ENCODE measurements around the gene HADHA. TPM values are rescaled to one million over a fixed set of nuclear protein-coding genes. Genes with fewer than 3 reads are reported as not detected.

Gene HADHA
- total RNA-seq, 1 experiment from 2014 or later: 99.9 TPM

DNA sequence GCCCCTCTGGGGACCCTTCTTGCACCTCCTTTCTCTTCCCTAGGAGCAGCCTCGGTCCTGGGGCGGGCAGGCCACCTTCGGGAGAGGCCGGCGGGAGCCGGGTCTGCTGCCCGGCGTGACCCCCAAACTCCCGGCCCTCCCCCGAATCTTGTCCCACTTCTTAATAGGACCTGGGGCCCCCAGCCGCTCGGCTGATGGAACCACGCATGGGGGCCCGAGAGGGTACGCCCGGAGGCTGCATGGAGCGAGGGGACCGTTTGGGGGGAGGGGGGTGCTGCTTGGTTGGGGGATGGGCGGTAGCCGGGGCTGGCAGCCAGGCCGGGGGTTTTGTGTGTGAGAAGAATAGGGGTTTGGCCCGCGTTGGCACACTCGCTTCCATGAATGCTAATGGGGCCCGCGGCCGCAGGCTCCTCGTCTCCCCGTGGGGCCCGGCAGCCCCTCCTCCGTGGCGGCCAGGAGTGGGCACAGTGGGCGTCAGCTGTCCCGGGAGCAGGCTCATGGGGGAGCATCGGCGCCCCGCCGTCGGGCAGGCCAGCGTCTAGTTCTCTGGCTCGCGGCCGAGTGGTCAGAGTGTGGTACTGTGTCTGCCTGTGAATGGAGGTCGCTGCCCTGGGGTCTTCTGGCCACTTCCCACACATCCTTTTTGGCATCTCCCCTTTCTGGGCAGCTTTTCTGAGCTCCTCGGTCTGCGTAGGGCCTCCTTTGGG lies 70.5 kb downstream of the HADHA start:
- Histone ChIP-seq H3K4me1 (ENCODE audit: low read length) (peaks cover 1% of the 10 kb centered on the region), H3K4me3 (ENCODE audit: low read length) (no peak overlapping the region), H3K9ac (ENCODE audit: low read length) (no peak overlapping the region), H3K36me3 (ENCODE audit: insufficient read depth, low read length) (no peaks in the 10 kb centered on the region), H3K27ac (ENCODE audit: low read length) (no peak overlapping the region), H3K9me2 (replicated peaks; ENCODE audit: insufficient read depth, low read length) (no peaks in the 10 kb centered on the region), H4K20me1 (ENCODE audit: insufficient read depth, low read depth, low read length) (no peaks in the 10 kb centered on the region), H3K9me3 (ENCODE audit: low read length) (no peaks in the 10 kb centered on the region), H2AFZ (ENCODE audit: low read length) (no peak overlapping the region), H3K27me3 (ENCODE audit: low read length) (no peaks in the 10 kb centered on the region), H3K79me2 (ENCODE audit: low read length) (no peaks in the 10 kb centered on the region), H3K4me2 (ENCODE audit: low read depth, low read length, poor library complexity, severe bottlenecking) (no peak overlapping the region)
- DNase-seq: no peak

DNA sequence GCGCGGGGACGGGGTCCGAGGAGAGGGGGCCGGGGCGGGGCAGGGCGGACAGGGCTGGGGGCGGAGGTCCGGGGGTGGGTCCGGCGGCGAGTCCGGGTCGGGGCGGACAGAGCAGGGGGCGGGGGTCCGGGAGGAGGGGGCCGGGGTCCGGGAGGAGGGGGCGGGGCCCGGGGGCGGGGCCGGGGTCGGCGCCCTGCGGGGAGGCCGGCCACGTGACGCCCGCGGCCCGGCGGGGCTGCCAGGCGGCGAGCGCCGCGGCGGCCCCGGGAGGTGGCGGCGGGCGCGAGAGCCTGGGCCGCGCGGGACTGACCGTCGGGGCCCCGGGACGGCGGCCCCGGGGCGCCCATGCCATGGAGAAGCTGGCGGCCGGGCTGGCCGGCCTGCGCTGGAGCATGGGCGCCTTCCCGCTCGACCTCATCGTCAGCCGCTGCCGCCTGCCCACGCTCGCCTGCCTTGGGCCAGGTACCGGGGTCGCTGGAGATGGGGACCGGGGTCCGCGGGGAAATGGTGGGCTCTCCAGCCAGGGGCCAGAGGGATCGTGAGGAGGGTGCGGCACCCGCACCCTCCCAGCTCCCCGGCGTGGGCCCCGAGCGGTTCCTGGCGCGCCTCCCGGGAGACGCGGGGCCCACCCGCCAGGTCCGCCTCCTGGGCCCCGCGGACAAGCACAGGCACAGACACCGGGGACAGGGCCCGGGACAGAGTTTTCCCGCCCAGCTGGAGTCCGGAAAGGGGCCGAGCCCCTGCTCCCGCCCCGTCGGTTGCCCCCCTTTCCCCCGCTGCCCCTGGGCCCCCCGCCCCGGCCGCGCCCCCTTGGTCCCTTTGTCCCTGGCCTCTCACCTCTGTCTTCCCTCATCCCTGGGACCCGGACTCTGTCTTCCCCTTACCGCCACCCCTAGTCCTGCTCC lies 71.3 kb downstream of the HADHA start, which contains the start of gene GAREM2:
Gene GAREM2 (plus strand): TSS at position 218 of the 905 bp plus-strand sequence. CDS start 133 bp downstream, at position 351.
- DNase-seq: no peak
- H3K36me3 ChIP-seq (ENCODE audit: insufficient read depth, low read length): no peaks in the 10 kb centered on the region
- H3K27ac ChIP-seq (ENCODE audit: low read length): no peak within 1 kb of the TSS
- H3K79me2 ChIP-seq (ENCODE audit: low read length): no peaks in the 10 kb centered on the region
- H2AFZ ChIP-seq (ENCODE audit: low read length): no peak within 1 kb of the TSS
- no peaks in the 10 kb centered on the region for H3K27me3 ChIP-seq (ENCODE audit: low read length)
- no peaks in the 10 kb centered on the region for H3K9me2 ChIP-seq (replicated peaks; ENCODE audit: insufficient read depth, low read length)
- no peaks in the 10 kb centered on the region for H3K4me1 ChIP-seq (ENCODE audit: low read length)
- H3K4me2 ChIP-seq (ENCODE audit: low read depth, low read length, poor library complexity, severe bottlenecking): no peak within 1 kb of the TSS
- no peaks in the 10 kb centered on the region for H4K20me1 ChIP-seq (ENCODE audit: insufficient read depth, low read depth, low read length)
- no peak within 1 kb of the TSS for H3K4me3 ChIP-seq (ENCODE audit: low read length)
- no peak within 1 kb of the TSS for H3K9ac ChIP-seq (ENCODE audit: low read length)
- H3K9me3 ChIP-seq (ENCODE audit: low read length): no peaks in the 10 kb centered on the region

- Histone ChIP-seq H3K4me2 (ENCODE audit: low read depth, low read length, poor library complexity, severe bottlenecking) (no peak overlapping the region), H3K9me2 (replicated peaks; ENCODE audit: insufficient read depth, low read length) (no peaks in the 10 kb centered on the region), H3K36me3 (ENCODE audit: insufficient read depth, low read length) (no peaks in the 10 kb centered on the region), H3K79me2 (ENCODE audit: low read length) (no peaks in the 10 kb centered on the region), H3K27ac (ENCODE audit: low read length) (no peak overlapping the region), H3K27me3 (ENCODE audit: low read length) (no peaks in the 10 kb centered on the region), H4K20me1 (ENCODE audit: insufficient read depth, low read depth, low read length) (no peaks in the 10 kb centered on the region), H3K4me3 (ENCODE audit: low read length) (no peak overlapping the region), H3K9ac (ENCODE audit: low read length) (no peak overlapping the region), H3K9me3 (ENCODE audit: low read length) (no peaks in the 10 kb centered on the region), H2AFZ (ENCODE audit: low read length) (no peak overlapping the region), H3K4me1 (ENCODE audit: low read length) (no peaks in the 10 kb centered on the region)
- no peak for DNase-seq
These were observed 72.1 kb downstream of the HADHA start for GRCh38 chr2:26172189-26172870.

- Histone ChIP-seq H3K36me3 (ENCODE audit: insufficient read depth, low read length) (no peaks in the 10 kb centered on the region), H3K9me2 (replicated peaks; ENCODE audit: insufficient read depth, low read length) (no peaks in the 10 kb centered on the region), H3K4me2 (ENCODE audit: low read depth, low read length, poor library complexity, severe bottlenecking) (no peak overlapping the region), H3K27ac (ENCODE audit: low read length) (no peak overlapping the region), H2AFZ (ENCODE audit: low read length) (no peak overlapping the region), H3K4me1 (ENCODE audit: low read length) (no peaks in the 10 kb centered on the region), H3K79me2 (ENCODE audit: low read length) (no peaks in the 10 kb centered on the region), H4K20me1 (ENCODE audit: insufficient read depth, low read depth, low read length) (no peaks in the 10 kb centered on the region), H3K9ac (ENCODE audit: low read length) (no peak overlapping the region), H3K9me3 (ENCODE audit: low read length) (no peaks in the 10 kb centered on the region), H3K27me3 (ENCODE audit: low read length) (no peaks in the 10 kb centered on the region), H3K4me3 (ENCODE audit: low read length) (no peak overlapping the region)
- DNase-seq: no peak
These were observed 73.6 kb downstream of the HADHA start for GRCh38 chr2:26170795-26171194.

GRCh38 chr2:26169681-26170414 lies 74.6 kb downstream of the HADHA start:
- Histone ChIP-seq H3K9me2 (replicated peaks; ENCODE audit: insufficient read depth, low read length) (no peaks in the 10 kb centered on the region), H3K27ac (ENCODE audit: low read length) (no peak overlapping the region), H3K4me1 (ENCODE audit: low read length) (no peaks in the 10 kb centered on the region), H3K4me2 (ENCODE audit: low read depth, low read length, poor library complexity, severe bottlenecking) (no peak overlapping the region), H3K9ac (ENCODE audit: low read length) (no peak overlapping the region), H2AFZ (ENCODE audit: low read length) (no peak overlapping the region), H3K79me2 (ENCODE audit: low read length) (no peaks in the 10 kb centered on the region), H4K20me1 (ENCODE audit: insufficient read depth, low read depth, low read length) (no peaks in the 10 kb centered on the region), H3K36me3 (ENCODE audit: insufficient read depth, low read length) (no peaks in the 10 kb centered on the region), H3K4me3 (ENCODE audit: low read length) (no peak overlapping the region), H3K9me3 (ENCODE audit: low read length) (no peaks in the 10 kb centered on the region), H3K27me3 (ENCODE audit: low read length) (no peaks in the 10 kb centered on the region)
- DNase-seq: no peak

GRCh38 chr2:26169226-26169625 lies 75.2 kb downstream of the HADHA start:
- Histone ChIP-seq H3K9ac (ENCODE audit: low read length) (no peak overlapping the region), H3K27me3 (ENCODE audit: low read length) (no peaks in the 10 kb centered on the region), H3K79me2 (ENCODE audit: low read length) (no peaks in the 10 kb centered on the region), H4K20me1 (ENCODE audit: insufficient read depth, low read depth, low read length) (no peaks in the 10 kb centered on the region), H3K4me2 (ENCODE audit: low read depth, low read length, poor library complexity, severe bottlenecking) (no peak overlapping the region), H2AFZ (ENCODE audit: low read length) (no peak overlapping the region), H3K9me2 (replicated peaks; ENCODE audit: insufficient read depth, low read length) (no peaks in the 10 kb centered on the region), H3K36me3 (ENCODE audit: insufficient read depth, low read length) (no peaks in the 10 kb centered on the region), H3K27ac (ENCODE audit: low read length) (no peak overlapping the region), H3K4me3 (ENCODE audit: low read length) (no peak overlapping the region), H3K4me1 (ENCODE audit: low read length) (no peaks in the 10 kb centered on the region), H3K9me3 (ENCODE audit: low read length) (no peaks in the 10 kb centered on the region)
- DNase-seq: no peak

DNA sequence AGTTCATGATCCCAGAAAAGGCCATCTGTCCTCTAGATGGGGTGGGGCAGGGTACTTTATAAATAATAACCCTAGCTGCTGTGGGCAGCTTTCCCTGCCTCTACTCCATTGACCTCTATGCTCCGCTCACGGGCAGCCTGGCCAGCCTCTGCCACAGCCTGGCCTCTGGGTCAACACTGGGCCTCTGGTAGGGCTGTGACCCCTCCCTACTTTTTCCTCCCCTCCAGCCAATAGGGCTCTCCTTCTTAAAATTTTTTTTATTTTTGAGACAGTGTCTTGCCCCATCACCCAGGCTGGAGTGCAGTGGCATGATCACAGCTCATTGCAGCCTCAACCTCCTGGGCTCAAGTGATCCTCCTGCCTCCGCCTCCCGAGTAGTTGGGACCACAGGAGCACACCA lies 75.6 kb downstream of the HADHA start:
- Histone ChIP-seq H3K4me2 (ENCODE audit: low read depth, low read length, poor library complexity, severe bottlenecking) (no peak overlapping the region), H3K9me2 (replicated peaks; ENCODE audit: insufficient read depth, low read length) (no peaks in the 10 kb centered on the region), H3K4me1 (ENCODE audit: low read length) (no peaks in the 10 kb centered on the region), H3K36me3 (ENCODE audit: insufficient read depth, low read length) (no peaks in the 10 kb centered on the region), H3K27me3 (ENCODE audit: low read length) (no peaks in the 10 kb centered on the region), H3K79me2 (ENCODE audit: low read length) (no peaks in the 10 kb centered on the region), H3K9ac (ENCODE audit: low read length) (no peak overlapping the region), H3K4me3 (ENCODE audit: low read length) (no peak overlapping the region), H4K20me1 (ENCODE audit: insufficient read depth, low read depth, low read length) (no peaks in the 10 kb centered on the region), H2AFZ (ENCODE audit: low read length) (no peak overlapping the region), H3K27ac (ENCODE audit: low read length) (no peak overlapping the region), H3K9me3 (ENCODE audit: low read length) (no peaks in the 10 kb centered on the region)
- DNase-seq: no peak
